ENCODE results near the gene MDH1B.
"Not testable (repeated sequence)": the region's sequence is repeated elsewhere in the genome, so short reads cannot be mapped to it uniquely, and the experiment has no call there.

Gene MDH1B
- total RNA-seq: 0 to 0.97 (median 0.25) reads per million in 4 experiments

GRCh38 chr2:206765242-206766056 lies at the start of gene MDH1B, which contains the start of gene FASTKD2:
TSS of gene MDH1B (minus strand) at chr2:206765328. CDS start at chr2:206765271, 57 bp downstream.
TSS of gene FASTKD2 (plus strand) at chr2:206765606. CDS start at chr2:206766694, 1,088 bp downstream.
- peak; percentile 69 for DNase-seq

GRCh38 chr2:206814498-206814897 lies 49.4 kb upstream of the MDH1B start:
- no peak for DNase-seq

DNA sequence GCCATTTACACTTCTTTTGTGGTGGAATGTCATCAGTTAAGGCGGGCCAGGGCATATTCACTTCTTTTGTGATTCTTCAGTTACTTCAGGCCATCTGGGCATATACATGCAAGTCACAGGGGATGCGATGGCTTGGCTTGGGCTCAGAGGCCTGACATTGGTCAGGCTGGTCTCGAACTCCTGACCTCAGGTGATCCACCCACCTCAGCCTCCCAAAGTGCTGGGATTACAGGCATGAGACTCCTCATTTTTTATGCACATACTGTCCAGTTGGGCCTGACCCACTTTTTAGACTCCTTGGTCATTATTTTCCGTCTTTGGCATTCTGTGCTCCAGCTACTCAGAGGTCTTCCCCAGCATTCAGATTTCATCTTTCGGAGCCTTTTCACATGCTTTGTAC lies 47.3 kb upstream of the MDH1B start:
- not testable (repeated sequence) for DNase-seq

GRCh38 chr2:206807624-206808023 lies 42.5 kb upstream of the MDH1B start:
- not testable (repeated sequence) for DNase-seq

- no peak for DNase-seq
These were observed 40.9 kb upstream of the MDH1B start for GRCh38 chr2:206805887-206806607.

DNA sequence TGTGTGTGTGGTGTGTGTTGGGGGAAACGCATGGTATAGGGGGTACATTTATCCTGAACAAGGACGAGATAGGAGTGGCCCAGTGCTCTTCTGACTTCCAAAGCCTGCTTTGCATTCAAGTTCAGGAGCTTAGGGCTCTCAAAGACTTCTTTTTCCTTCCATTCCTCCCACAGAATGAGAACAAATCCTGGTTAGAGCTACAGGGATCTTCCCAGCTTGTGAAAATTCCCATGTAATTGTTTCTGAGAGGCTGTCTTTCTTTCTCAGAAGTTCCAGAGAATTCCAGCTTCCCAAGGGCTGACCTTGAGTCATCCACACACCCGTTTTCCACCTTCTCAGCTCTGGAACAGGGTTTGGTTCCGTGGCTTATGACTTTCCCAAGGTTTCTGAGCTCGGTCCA lies 39.2 kb upstream of the MDH1B start:
- no peak for DNase-seq

DNA sequence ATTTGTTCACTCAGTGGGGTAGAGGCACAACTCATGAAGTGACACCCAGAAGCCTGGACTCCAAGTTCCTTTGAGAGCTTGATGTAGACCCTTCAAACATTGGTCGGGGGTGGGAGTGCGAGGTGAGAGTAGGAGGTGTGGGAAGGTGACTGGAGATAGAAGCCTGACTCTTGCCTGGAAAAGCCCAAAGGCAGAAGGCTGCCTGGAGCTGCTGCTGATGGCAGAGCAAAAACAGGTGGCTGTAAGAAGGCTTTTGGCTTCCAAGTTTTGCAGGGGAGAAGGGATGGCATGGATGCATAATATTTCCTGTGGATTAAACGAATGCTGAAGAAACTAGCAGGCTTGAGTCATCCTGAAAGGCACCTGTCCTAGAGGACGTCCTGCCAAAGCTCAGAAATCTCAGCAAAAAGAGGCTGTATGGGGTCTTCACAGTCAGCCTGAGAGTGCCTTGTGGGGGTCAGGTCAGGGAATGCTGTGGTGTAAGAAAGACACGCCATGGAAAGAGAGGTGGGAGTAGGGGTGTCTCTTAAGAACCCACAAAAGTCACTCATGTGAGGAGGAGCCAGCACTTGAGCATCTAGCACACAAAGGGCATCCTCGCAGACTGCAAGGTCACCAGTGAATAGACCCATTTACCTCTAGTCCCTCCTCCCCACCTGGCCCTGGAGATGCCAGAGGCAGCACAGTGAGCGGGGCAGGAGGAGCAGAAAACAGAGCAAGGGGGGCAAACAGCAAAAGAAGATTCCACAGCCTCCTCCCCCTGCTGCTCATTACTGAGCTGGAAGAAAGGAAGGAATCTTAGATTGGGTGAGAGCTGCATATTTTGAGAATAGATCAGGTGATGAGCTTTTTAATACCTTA lies 37.8 kb upstream of the MDH1B start:
- no peak for DNase-seq

DNA sequence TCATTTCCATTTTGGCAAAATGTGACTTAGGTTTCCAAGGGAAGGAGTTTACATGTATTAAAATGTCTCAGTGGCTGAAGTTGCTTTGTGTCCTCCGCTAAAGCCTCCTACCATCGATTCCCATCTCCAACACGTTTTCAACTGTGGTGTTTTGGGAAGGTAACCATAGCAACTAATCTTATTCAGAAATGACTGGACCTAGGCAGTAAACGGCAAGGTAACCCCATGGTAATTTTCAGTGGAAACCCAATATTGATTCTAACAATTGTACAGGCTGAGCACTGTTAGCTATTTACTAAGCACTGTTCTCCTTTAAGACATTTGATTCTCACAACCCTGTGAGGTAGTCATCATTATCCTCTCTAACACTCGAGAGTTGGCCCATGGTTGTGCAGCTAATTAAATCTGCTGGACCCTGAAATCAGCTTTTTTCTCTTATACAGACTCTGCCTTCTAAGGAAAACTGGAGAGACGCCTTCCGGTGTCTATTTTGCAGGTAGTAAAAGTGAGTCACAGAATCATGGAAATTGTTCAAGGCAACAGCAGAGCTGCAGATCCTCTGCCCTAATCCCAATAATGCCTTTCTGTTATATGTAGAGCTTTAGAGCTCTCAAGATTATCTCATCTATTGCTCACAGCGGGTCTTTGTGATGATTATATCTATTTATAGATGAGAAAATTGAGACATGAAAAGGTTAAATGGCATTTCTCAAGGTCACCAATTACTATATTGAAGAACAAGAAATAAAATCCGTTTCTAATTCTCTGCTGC lies 36.5 kb upstream of the MDH1B start:
- no peak for DNase-seq

GRCh38 chr2:206800506-206801417 lies 35.6 kb upstream of the MDH1B start:
- DNase-seq: peak; percentile 22

DNA sequence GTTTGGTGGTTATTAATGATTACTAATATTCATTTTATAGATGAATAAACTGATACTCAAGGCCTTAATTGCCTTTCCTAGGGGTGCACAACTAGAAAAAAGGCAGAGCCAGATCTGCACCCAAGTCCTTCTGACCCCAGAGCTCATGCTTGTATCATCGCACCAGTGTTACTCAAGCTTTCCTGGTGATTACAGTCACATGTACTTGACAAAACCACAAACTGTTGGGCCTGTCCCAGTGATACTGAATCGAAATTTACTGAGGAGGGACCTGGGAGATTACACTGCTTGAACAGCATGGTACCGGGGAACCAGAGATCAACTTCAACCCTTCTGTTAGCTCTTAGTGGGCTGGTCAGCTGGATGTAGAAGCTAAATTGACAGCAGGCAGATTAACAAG lies 34.0 kb upstream of the MDH1B start:
- no peak for DNase-seq

GRCh38 chr2:206798000-206798399 lies 32.9 kb upstream of the MDH1B start:
- DNase-seq: no peak

DNA sequence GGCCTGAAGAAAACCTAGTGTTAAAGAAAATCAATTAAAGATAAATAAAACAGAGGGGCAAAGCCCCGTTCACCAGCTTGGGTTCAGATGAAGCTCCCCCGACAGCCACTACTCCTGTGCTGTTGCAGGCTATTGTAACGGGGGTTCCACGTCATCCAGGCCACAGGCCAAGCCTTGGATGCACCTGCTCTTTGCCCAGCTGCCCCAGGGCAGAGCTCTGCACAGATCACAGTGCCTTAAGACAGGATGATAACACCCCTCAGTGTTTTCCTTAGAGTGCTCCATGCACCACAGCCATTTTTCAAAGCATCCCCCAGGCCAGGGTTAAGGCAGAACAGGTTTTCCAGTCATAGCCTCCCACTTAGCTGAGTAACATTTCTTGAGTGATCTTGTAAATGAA lies 32.2 kb upstream of the MDH1B start:
- DNase-seq: no peak

GRCh38 chr2:206792645-206793044 lies 27.5 kb upstream of the MDH1B start:
- DNase-seq: no peak

GRCh38 chr2:206790311-206790935 lies 25.3 kb upstream of the MDH1B start:
- no peak for DNase-seq

DNA sequence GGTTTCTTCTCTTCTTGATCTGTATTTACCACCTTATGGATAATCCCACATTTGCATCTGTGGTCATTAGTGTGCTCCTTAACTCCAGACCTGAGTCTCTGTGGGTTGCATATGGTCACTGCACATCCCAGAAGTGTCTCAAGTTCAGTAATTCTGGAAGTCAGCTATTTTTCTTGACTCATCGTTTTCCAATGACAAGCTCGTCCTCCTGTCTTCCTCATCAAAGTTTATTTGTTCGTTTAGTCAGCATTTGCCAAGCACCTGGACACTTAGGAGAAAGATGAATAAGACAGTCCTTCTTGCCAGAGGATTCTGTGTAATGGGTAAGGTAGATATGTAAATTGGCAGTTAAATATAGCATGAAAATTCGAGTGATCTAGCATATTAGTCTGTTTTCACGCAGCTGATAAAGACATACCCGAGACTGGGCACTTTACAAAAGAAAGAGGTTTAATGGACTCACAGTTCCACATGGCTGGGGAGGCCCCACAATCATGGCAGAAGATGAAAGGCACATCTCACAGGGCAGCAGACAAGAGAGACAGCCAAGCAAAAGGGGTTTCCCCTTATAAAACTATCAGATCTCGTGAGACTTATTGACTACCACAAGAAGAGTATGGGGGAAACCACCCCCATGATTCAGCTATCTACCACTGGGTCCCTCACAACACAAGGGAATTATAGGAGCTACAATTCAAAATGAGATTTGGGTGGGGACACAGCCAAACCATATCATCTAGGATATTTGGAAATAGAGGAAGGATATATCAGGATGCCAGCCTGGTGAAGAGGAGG lies 19.6 kb upstream of the MDH1B start:
- DNase-seq: no peak

- no peak for DNase-seq
These were observed 18.6 kb upstream of the MDH1B start for GRCh38 chr2:206783718-206784117.

DNA sequence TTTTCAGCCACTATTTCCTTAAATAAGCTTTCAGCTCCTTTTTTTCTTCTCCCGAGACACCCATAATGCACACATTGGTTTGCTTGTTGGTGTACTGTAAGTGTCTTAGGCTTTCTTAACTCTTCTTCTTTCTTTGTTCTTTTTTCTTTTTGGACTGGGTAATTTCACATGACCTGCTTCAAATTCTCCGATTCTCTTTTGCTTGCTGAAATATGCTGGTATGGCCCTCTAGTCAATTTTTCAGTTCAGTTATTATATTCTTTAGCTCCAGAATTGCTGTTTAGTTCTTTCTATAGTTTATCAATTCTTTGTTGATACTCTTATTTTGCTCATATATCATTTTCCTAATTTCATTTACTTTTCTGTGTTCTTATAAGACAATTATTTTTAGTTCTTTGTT lies 15.5 kb upstream of the MDH1B start:
- no peak for DNase-seq

DNA sequence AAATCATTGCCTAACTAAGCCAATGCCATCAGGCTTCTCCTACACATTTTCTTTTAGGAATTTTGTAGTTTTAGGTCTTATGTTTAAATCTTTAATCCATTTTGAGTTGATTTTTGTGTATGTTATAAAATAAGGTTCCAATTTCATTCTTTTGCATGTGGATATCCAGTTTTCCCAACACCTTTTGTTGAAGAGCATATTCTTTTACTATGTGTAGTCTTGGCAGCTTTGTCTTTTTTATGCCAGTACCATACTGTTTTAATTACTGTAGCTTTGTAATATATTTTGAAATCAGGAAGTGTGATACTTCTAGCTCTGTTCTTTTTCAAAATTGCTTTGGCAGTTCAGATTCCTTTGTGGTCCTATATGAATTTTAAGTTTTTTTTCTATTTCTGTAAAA lies 11.3 kb upstream of the MDH1B start:
- no peak for DNase-seq

DNA sequence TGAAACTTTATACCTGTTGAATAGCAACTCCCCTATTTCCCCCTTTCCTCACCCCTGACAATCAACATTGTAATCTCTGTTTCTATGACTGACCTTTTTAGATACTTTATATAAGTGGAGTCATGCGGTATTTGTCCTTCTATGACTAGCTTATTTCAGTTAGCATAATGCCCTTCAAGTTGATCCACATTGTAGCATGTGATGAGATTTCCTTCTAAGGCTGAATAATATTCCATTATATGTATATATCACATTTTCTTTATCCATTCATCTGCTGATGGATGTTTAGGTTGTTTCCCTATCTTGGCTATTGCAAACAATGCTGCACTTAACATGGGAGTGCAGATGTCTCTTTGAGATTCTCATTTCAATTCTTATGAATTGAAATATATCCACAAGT lies 9.7 kb upstream of the MDH1B start:
- no peak for DNase-seq
